ENCODE measurements around the gene NRXN3.

DNA sequence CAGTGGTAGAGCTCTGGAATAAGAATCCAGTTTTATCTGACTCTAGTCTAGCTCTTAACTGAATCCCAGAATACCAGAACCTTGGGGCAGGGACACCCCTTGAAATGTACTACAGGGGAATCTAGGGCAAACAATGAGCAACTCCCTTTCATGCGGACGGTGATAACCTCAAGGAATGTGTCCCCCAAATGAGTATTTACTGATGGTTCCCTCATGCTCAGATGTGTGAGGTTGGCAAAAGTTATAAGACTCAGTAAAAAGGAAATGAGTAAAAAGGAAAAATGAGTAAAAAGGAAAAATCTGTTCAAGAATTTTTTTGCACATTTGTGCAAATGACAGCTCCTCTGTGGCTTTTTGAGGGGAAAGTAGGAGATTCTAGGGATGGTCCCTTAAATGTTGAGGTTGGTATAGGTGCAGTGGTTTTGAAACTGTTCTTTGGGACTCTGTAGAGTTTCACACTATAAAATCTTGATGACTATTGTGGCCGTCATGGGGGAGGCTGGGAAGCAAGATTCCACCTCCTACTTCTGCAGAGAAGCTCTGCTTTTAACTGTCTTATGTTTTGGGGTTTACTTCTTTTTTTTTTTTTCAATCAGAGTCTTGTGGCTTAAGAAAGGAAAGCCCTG lies 58.6 kb downstream of the NRXN3 start:
- TF ChIP-seq CTCF (conservative IDR thresholded peaks at IDR 0.05), result no peak
- no peak for TF ChIP-seq EZH2 (IDR thresholded peaks at IDR 0.05; ENCODE audit: low read depth)

Data from PC-9 (cell line).